ENCODE data around the gene SUN5.

GRCh38 chr20:33008336-33009213 lies 4.3 kb upstream of the SUN5 start:
- no peak for TF ChIP-seq CTCF (IDR thresholded peaks at IDR 0.05)
- no peak for TF ChIP-seq POLR2A (IDR thresholded peaks at IDR 0.05)

Data from breast epithelium (tissue), 3 donors.